ENCODE data around the gene POLD3.
A peak's percentile ranks its signal among the peaks of the same experiment; 100 is the strongest.

POLD3 gene, protein sequence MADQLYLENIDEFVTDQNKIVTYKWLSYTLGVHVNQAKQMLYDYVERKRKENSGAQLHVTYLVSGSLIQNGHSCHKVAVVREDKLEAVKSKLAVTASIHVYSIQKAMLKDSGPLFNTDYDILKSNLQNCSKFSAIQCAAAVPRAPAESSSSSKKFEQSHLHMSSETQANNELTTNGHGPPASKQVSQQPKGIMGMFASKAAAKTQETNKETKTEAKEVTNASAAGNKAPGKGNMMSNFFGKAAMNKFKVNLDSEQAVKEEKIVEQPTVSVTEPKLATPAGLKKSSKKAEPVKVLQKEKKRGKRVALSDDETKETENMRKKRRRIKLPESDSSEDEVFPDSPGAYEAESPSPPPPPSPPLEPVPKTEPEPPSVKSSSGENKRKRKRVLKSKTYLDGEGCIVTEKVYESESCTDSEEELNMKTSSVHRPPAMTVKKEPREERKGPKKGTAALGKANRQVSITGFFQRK

DNA sequence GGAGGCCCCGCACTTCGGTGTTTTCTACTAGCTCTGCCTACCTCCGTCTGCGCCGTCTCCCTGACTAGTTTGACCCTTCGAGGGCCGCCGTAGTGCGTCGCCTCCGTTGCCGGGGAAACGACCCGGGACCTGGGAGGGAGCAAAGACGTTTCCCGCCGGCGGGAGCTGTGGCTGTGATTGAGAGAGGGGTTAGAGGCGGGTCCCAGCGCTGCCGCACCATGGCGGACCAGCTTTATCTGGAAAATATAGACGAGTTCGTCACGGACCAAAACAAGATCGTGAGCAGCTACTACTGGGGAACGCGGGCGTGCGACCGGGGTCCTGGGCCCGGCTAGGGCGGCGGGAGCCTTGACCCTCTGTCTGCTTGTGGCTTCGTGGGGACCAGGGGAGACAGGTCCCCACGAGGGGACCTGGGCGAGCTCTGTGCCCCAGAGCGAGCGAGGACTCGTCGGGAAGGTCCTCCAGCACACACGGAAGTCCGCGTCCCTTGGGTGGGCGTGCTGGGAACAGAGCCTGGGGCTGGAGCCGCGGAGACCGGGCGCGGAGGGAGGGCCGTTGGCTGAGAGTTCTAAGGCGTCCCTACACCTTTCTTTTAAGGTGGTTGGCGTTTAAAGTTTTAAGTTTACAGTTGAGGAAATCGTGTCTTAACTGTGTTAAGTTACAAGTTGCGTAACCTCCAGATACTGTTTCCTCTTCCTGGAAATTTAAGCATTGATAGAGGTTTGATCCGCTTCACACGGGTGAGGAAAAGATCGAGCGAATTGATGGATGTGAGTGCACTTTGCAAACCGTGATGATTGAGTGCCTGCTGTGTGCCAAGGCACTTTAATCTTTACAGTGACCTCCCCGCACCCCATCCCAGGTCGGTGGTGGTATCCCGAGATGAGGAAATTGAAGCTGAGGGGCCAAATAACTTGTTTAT is at the start of gene POLD3:
POLD3 (plus strand) TSS at position 142 of the 922 bp plus-strand sequence; CDS start at position 219, 77 bp downstream.
- DNase-seq: peak; percentile 97

DNA sequence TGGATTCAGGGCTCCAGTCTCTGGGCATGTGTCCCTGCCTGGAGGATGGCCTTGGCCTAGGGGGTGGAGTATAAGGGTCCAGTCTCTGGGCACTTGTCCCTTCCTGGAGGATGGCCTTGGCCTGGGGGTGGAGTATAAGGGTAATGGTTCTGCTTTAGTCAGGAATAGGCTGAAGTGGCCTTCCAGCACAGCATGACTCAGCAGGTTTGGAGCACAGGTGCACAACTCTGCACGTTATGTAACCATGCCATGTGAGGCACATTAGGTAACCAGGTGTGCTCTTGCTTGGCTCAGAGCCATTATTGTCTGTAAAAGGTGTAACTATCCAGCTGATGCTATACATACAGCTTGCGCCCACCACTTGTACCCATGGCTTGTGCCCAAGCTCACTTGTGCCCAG is 48.4 kb upstream of the POLD3 start:
- DNase-seq: no peak

DNA sequence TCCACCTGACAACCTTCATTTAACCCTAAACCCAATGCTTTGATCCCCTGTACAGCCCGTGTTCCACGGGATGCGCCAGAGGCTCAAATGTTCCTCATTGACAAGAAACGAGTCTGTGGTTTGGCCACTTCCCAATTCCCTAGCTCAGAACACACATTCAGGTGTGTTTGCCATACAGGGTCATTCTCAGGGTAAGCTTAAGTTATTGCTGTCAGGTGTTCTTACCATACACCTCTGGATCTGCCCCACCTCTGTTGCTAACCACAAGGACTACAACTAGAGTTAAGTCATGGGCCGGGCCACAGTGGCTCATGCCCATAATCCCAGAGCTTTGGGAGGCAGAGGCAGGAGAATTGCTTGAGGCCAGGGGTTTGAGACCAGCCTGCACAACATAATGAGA is 45.6 kb upstream of the POLD3 start:
- DNase-seq: no peak

DNA sequence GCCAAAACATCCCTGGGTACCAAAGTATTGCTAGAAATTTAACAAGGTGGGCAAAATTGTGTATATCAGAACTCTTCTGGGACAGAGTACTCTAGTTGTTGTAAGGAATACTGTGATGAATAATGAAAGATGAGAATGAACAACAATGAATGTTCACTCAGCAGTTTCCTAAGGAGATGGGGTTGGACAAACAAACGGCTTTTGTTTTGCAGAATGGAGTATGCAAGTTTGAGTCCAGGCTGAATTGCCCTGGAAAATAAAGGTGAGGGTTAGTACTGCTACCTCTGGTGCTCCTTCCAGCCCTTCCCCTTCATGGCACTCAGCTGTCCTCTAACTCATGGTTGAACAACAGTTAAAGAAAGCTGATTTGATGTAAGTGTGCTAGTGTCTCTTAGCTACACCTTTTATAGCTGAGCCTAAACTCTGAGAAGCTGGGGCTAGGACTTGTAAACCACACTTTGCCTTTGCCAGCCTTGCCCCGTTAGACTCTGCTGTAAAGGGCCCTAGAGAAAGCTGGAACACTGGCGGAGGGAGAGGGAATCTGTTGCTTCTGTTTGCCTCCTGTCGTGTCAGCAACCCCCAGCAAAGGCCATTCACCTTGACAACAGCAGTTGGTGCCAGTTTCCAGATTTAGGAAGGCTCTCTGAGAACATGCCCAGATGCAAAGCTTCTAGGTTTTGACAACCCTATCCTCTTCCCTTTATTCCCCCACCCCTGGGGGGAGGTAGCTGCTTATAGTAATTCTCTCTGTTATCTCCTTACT is 41.2 kb upstream of the POLD3 start:
- no peak for DNase-seq

DNA sequence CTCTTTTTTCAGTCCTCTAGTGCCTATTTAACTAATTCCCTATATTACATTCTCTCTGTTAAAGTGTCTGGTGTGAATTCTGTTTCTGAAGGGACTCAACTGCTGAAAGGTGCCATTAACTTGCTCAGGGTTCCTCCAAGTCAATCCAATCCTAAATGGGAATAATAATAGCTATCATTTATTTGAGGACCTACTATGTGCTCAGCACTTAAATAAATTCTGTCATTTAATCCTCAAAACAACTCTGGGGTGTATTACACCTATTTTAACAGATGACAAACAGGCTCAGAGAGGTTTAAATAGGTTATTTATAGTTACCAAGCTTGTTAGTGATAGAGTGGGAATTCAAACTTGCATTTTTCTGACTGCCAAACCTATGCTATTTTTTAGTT is 40.6 kb upstream of the POLD3 start:
- DNase-seq: no peak

GRCh38 chr11:74557526-74557925 is 34.9 kb upstream of the POLD3 start:
- DNase-seq: no peak

- DNase-seq: no peak
Measured at GRCh38 chr11:74559110-74559933, 33.1 kb upstream of the POLD3 start.

DNA sequence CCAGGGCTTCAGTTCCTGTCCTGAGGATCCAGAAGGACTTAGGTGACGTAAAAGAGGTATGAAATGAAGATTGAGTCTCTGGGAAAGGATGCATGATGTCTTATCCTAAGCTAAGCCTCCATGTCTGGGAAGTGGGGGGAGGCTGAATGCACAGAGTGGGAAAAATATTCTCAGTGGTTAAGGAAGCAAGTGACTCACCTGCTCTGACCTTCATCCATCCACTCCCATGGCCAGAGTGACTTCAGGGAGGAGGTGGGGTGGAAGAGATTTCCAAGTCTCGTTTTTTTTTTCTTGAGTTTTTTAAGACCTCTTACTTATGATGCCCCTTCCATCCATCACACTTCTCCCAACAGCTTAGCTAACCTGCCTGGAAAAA is 32.5 kb upstream of the POLD3 start:
- no peak for DNase-seq

DNA sequence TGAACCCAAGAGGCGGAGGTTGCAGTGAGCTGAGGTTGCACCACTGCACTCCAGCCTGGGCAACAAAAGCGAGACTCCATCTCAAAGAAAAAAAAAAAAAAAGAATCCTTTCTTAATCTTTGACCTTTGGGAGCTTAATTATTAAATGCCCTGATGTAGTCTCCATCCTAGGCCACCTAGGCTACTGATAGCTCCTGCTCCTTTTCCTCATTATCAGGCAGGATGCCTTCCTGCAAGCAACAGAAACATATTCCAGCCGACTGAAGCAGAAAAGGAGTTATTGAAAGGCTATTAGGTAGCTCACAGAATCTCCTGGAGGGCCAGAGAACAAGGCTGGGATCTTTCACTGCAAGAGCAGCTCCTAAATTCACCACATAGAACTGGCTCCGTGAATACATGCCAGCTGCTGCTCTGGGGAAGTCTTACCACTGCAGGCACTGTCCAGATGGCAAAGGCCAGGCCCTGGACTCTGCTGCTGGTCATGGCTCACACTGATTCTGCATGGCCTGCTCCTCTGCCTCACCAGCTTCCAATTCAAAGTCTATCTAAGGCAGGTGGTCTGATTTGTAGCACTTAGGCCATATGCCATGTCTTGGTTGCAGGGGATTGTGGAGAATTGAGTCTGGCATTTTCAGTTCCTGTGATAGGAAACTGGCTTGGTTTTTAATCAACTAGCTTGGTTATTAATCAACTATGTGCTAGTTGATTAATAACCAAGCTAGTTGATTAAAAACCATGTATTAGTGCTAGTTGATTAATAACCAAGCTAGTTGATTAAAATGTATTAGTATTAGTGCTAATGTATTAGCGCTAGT is 26.0 kb upstream of the POLD3 start:
- no peak for DNase-seq

GRCh38 chr11:74568028-74568427 is 24.4 kb upstream of the POLD3 start:
- DNase-seq: no peak

DNA sequence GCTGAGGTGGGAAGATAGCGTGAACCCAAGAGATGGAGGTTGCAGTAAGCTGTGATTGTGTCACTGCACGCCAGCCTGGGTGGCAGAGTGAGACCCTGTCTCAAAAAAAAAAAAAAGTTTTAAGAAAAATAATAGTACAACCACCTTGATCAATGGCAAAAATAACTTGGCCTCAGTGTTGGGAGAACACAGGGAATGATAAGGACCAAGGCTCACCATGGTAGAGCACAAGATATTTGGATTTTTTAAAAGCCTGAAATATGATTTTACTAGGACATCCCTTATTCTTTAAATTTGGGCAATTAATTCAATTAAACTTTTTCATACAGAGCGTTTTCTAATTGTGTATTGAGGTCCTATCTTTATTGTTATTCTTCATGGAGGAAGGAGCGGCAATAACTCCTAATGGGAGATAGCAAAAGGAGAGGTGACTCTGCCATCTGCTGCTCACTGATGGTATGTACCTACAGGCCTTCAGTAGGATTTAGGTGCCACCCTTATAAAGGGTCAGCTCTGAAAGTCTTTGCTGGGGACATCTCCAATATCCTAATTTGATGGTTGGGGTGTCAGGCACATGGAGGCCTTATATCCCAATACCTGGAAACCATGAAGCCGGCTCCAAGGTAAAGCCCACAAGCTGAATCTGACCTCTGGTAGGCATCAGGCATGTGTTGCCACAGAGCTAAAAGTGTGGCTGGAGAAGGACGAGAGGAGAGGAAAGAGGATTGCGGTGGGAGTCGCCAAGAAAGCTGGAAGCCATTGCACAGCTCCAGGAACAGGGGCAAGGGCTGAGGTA is 21.9 kb upstream of the POLD3 start:
- DNase-seq: peak; percentile 65 to 74

DNA sequence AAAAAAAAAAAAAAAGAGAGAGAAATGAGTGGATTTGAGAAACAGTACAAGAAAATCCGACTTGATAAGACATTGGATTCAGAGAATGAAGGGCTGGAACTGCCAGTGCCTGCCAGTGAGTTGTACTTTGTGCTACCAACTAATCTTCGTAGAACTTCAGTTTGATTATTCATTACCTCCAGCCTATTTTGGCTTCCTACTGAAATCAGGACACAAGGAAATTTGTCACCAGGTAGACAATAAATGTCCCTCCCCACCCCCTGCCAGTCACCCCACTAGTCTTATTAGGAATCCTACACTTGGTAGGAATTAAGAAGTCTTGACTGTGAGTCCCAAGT is 21.4 kb upstream of the POLD3 start:
- no peak for DNase-seq

DNA sequence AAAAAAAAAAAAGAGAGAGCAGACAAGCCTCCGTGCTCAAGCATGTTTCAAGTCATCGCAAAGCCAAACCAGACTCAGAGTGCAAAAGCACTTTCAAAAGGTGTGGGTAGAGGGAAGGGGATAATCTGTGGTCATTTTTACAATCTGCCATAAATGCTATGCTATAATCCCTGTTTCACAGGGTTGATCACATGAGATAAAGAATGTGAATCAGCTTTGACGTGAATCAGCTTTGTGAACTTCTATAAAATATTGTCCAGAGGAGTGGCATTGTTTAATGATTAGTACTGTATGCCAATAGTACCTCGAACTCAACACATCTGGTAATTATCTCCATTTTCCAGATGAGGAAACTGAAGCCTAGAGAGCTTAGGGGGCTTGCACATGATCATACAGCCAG is 20.0 kb upstream of the POLD3 start:
- DNase-seq: no peak

DNA sequence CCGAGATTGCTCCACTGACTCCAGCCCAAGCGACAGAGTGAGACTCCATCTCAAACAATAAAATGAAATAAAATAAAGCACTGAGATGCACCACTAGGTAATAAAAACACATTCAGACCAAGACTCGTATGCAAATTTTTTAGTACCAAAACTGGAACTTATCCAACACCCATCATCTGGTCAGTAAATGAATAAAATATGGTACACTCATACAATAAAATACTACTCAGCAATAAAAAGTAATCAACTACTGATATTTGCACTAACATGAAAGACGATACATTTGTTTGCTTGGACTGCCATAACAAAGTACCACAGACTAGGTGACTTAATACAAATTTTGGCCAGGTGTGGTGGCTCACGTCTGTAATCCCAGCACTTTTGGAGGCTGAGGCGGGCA is 17.8 kb upstream of the POLD3 start:
- DNase-seq: no peak

DNA sequence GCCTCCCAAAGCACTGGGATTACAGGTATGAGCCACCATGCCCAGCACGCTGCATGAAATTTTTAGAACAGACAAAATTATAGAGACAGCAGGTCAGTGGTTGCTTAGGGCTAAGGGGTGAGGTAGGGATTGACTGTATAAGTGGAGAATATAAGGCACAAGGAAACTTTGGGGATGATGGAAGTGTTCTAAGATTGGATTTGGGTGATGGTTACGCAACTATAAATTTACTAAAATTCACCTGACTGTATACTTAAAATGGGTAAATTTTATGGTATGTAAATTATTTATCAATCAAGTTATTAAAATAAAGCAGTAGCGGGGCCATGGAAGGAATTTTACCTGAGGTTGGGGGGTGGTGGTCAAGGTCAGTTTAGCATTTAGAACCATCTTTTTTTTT is 16.4 kb upstream of the POLD3 start:
- DNase-seq: no peak

GRCh38 chr11:74577181-74577580 is 15.2 kb upstream of the POLD3 start:
- no peak for DNase-seq

- peak; percentile 72 to 83 for DNase-seq
Measured at GRCh38 chr11:74577624-74578396, 14.6 kb upstream of the POLD3 start.

DNA sequence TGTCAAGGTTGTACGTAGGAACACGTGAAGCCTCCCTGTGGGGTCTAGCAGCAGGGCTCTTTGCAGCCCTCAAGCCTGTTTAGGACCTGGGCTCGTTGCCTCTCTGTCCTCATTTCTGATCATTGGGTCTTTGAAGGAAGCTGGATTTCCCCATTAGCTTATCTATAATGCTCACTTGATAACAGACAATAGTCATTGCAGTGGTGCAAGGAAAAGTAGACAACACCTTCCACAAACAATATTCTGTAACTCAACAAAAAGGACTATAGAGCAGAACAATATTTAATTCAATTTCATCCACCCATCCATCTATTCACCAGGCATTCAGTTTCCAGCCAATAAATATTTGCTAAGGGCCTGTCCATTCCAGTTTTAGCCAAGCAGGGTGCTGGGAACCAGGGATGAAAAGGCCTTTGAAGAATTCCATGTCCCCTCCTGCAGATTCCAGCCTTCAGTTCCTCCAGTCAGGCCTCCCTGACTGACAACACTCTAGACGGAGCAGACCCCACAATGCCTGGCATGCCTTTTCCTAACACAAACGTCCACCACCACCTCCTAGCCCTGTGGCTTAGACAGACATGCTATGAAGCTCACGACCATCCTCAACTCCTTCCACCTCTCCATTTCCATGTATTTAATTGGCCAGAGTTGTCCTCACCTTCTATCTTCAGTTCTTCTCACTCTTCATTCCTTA is 12.7 kb upstream of the POLD3 start:
- no peak for DNase-seq

- no peak for DNase-seq
Measured at GRCh38 chr11:74581954-74582547, 10.3 kb upstream of the POLD3 start.
